ENCODE measurements around the gene SCUBE3. TPM values are rescaled to one million over a fixed set of nuclear protein-coding genes. Genes with fewer than 3 reads are reported as not detected.

Gene SCUBE3
- total and polyA plus RNA-seq, 2 of the 4 experiments (the other 2 are of a cell fraction): 19.9 to 45.5 TPM

DNA sequence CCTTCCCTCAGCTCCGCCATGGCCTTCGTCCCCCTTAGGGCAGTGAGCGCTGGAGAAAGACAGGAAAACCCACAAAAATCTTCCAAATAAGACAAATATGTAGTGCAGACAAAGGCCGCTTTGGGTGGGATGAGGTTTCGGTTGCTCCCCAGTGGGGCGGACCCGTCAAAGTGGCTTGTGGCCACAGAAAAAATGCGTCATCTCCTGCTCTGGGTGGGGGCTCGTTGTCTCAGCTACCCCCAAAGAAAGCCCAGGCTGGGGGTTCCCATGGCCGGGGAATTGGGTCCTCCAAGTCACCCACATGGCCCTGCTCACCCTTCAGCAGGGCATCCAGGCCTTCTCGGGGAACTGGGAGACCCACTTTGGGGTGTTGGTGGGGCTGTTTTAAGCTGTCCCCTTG lies 21.9 kb upstream of the SCUBE3 start:
- BruUV-seq (replicated peaks): no TSS peak
- Histone ChIP-seq H4K5ac (ENCODE audit: low read depth, low read length) (no peak overlapping the region), H2BK20ac (ENCODE audit: low read depth, low read length) (no peak overlapping the region), H3K4ac (ENCODE audit: low read depth, low read length) (no peak overlapping the region), H4K8ac (ENCODE audit: low read depth in 2 of 2, low read length in 2 of 2) (no peak overlapping the region), H3K9me1 (ENCODE audit: insufficient read depth, low read length) (no peaks in the 10 kb centered on the region; the same call in 1 of the 2 replicates), H2AK9ac (replicated peaks; ENCODE audit: low read depth, low read length, poor library complexity) (no peak overlapping the region), H3K56ac (ENCODE audit: extremely low read depth, insufficient read depth, low read length) (no peak overlapping the region), H2AFZ (replicated peaks; ENCODE audit: low read length, poor library complexity) (no peak overlapping the region), H2AK5ac (ENCODE audit: low read depth, low read length) (no peak overlapping the region), H3K27ac (ENCODE audit: insufficient read depth, low read length) (no peak overlapping the region), H3K18ac (ENCODE audit: low read depth, low read length) (no peak overlapping the region), H3K9me3 (ENCODE audit: control insufficient read depth, insufficient read depth, low read length) (no peaks in the 10 kb centered on the region), H3K14ac (replicated peaks; ENCODE audit: low read depth, low read length) (no peak overlapping the region), H3K9ac (ENCODE audit: low read depth, low read length) (no peak overlapping the region), H4K20me1 (ENCODE audit: insufficient read depth, low read length) (no peaks in the 10 kb centered on the region), H2BK5ac (ENCODE audit: low read depth, low read length, poor library complexity, severe bottlenecking) (no peak overlapping the region), H3K4me2 (ENCODE audit: low read depth, low read length) (no peak overlapping the region), H3K27me3 (ENCODE audit: control insufficient read depth, insufficient read depth, low read length) (no peaks in the 10 kb centered on the region), H2BK120ac (ENCODE audit: low read depth, low read length) (no peak overlapping the region), H2BK15ac (ENCODE audit: low read depth, low read length) (no peak overlapping the region), H3K4me1 (ENCODE audit: control insufficient read depth, insufficient read depth, low read length) (peaks cover 2% of the 10 kb centered on the region; the same call in 1 of the 2 replicates), H3K23ac (ENCODE audit: low read depth, low read length) (no peak overlapping the region), H3K4me3 (ENCODE audit: insufficient read depth, low read depth, low read length) (no peak overlapping the region), H3K79me1 (ENCODE audit: low read depth in 1 of 2, low read length in 2 of 2) (no peaks in the 10 kb centered on the region), H3K36me3 (ENCODE audit: control insufficient read depth, insufficient read depth, low read length) (no peaks in the 10 kb centered on the region), H4K91ac (ENCODE audit: insufficient read depth, low read depth, low read length) (no peak overlapping the region)
- intact Hi-C loops (cut with micrococcal nuclease): no loop called here
- dilution Hi-C loops (cut with HindIII; ENCODE audit: low sequenced_read_pairs, unreplicated experiment): no loop called here
- in situ Hi-C loops (cut with MboI; ENCODE audit: low sequenced_read_pairs): no loop called here
- no peak for DNase-seq
- POLR2A ChIA-PET (ENCODE audit: unreplicated experiment): no interaction called here
- no peak for ATAC-seq (ENCODE audit: low read depth)
- 100% methylated on average over 3 of the region's 11 CpGs; no CpG with 5 or more reads in 1 of the 2 experiments for WGBS, 2 experiments (ENCODE audit: extremely low coverage in 2 of 2, insufficient read length in 1 of 2)
- CTCF ChIA-PET: interaction anchor here (0.7 kb wide), 1 partner anchor 13 kb away, joined by 3 read pairs; no protein-coding TSS in a partner anchor
- TF ChIP-seq FOS (IDR thresholded peaks at IDR 0.05; ENCODE audit: low read depth, low read length): no peak
- no peak for TF ChIP-seq CEBPB (IDR thresholded peaks at IDR 0.05; ENCODE audit: low read depth, low read length)
- no peak for TF ChIP-seq CHD1 (IDR thresholded peaks at IDR 0.05; ENCODE audit: low read depth, low read length)
- no peak for TF ChIP-seq POLR2A (IDR thresholded peaks at IDR 0.05; ENCODE audit: low read depth, low read length)
- TF ChIP-seq MAZ (IDR thresholded peaks at IDR 0.05; ENCODE audit: borderline replicate concordance, low read depth, low read length): no peak
- TF ChIP-seq, protein P1, sequence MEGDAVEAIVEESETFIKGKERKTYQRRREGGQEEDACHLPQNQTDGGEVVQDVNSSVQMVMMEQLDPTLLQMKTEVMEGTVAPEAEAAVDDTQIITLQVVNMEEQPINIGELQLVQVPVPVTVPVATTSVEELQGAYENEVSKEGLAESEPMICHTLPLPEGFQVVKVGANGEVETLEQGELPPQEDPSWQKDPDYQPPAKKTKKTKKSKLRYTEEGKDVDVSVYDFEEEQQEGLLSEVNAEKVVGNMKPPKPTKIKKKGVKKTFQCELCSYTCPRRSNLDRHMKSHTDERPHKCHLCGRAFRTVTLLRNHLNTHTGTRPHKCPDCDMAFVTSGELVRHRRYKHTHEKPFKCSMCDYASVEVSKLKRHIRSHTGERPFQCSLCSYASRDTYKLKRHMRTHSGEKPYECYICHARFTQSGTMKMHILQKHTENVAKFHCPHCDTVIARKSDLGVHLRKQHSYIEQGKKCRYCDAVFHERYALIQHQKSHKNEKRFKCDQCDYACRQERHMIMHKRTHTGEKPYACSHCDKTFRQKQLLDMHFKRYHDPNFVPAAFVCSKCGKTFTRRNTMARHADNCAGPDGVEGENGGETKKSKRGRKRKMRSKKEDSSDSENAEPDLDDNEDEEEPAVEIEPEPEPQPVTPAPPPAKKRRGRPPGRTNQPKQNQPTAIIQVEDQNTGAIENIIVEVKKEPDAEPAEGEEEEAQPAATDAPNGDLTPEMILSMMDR (conservative IDR thresholded peaks at IDR 0.05; ENCODE audit: low read depth, low read length): no peak
- no peak for TF ChIP-seq RAD21 (IDR thresholded peaks at IDR 0.05; ENCODE audit: low read length)
- TF ChIP-seq NFE2L2 (IDR thresholded peaks at IDR 0.05; ENCODE audit: low read depth, low read length): no peak
- TF ChIP-seq SMC3 (IDR thresholded peaks at IDR 0.05; ENCODE audit: low read depth, low read length): no peak
- TF ChIP-seq, protein P2, sequence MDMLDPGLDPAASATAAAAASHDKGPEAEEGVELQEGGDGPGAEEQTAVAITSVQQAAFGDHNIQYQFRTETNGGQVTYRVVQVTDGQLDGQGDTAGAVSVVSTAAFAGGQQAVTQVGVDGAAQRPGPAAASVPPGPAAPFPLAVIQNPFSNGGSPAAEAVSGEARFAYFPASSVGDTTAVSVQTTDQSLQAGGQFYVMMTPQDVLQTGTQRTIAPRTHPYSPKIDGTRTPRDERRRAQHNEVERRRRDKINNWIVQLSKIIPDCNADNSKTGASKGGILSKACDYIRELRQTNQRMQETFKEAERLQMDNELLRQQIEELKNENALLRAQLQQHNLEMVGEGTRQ (IDR thresholded peaks at IDR 0.05; ENCODE audit: low read depth, low read length): no peak
- no peak for TF ChIP-seq BHLHE40 (IDR thresholded peaks at IDR 0.05; ENCODE audit: low read depth, low read length)
- TF ChIP-seq MXI1 (IDR thresholded peaks at IDR 0.05; ENCODE audit: borderline replicate concordance, low read depth, low read length): no peak
- no peak for TF ChIP-seq RFX5 (IDR thresholded peaks at IDR 0.05; ENCODE audit: low read depth, low read length)

Data from IMR-90 (cell line).